MM.1S (cell line): ENCODE results near the gene ADGRL3.

Experiments
- CTCF ChIP-seq: fragments of 300-600 bp; sonication (generic); IDR thresholded peaks from 2 replicates; pipeline ENCODE4 v1.5.1; 2016; ENCODE audit warnings: antibody characterized with exemption, low read length, mixed read lengths
- EZH2 ChIP-seq: fragments of 300-600 bp; sonication (generic); optimal IDR thresholded peaks from 2 replicates; pipeline ENCODE3; 2017; ENCODE audit warnings: low read depth, mild to moderate bottlenecking, antibody characterized with exemption, low read length, mixed read lengths
- EZH2phosphoT487 ChIP-seq: fragments of 300-600 bp; sonication (generic); IDR thresholded peaks from 2 replicates; pipeline ENCODE4 v1.6.1; 2018; ENCODE audit warnings: antibody characterized with exemption, low read length

GRCh38 chr4:61308033-61308432 lies 107.9 kb downstream of the ADGRL3 start:
- no peak for TF ChIP-seq CTCF
- no peak for TF ChIP-seq EZH2
- TF ChIP-seq EZH2phosphoT487, result no peak
